Measurements from ENCODE around the gene SRSF10.
"Not testable (repeated sequence)": the region's sequence is repeated elsewhere in the genome, so short reads cannot be mapped to it uniquely, and the experiment has no call there.

Gene SRSF10

DNA sequence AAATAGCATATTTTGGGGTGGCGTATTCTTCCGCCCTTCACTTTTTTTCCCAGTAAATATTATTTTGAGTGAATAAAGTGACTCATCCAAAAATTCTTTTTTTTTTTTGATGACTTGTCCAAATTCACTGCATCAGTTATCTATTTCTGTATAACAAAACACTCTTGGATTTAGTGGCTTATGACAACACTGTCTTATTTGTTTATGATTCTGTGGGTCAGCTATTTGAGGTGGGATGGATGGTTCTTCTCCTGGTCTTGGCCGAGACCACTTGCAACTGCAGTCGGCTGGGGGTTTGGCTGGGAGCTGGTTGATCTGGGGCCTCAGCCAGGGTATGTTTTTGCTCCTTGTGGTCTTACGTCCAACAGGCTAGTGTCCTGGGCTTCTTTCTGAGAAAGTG lies 39.9 kb upstream of the SRSF10 start:
- no peak for DNase-seq (ENCODE audit: low spot score)
- in situ Hi-C loops (cut with MboI; ENCODE audit: low pct_unique_long_range_greater_than_20kb, low sequenced_read_pairs, unreplicated experiment), result no loop called here
- TF ChIP-seq, protein P1, sequence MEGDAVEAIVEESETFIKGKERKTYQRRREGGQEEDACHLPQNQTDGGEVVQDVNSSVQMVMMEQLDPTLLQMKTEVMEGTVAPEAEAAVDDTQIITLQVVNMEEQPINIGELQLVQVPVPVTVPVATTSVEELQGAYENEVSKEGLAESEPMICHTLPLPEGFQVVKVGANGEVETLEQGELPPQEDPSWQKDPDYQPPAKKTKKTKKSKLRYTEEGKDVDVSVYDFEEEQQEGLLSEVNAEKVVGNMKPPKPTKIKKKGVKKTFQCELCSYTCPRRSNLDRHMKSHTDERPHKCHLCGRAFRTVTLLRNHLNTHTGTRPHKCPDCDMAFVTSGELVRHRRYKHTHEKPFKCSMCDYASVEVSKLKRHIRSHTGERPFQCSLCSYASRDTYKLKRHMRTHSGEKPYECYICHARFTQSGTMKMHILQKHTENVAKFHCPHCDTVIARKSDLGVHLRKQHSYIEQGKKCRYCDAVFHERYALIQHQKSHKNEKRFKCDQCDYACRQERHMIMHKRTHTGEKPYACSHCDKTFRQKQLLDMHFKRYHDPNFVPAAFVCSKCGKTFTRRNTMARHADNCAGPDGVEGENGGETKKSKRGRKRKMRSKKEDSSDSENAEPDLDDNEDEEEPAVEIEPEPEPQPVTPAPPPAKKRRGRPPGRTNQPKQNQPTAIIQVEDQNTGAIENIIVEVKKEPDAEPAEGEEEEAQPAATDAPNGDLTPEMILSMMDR (IDR thresholded peaks at IDR 0.05; ENCODE audit: extremely low read depth, insufficient read depth, missing control alignments), result no peak

DNA sequence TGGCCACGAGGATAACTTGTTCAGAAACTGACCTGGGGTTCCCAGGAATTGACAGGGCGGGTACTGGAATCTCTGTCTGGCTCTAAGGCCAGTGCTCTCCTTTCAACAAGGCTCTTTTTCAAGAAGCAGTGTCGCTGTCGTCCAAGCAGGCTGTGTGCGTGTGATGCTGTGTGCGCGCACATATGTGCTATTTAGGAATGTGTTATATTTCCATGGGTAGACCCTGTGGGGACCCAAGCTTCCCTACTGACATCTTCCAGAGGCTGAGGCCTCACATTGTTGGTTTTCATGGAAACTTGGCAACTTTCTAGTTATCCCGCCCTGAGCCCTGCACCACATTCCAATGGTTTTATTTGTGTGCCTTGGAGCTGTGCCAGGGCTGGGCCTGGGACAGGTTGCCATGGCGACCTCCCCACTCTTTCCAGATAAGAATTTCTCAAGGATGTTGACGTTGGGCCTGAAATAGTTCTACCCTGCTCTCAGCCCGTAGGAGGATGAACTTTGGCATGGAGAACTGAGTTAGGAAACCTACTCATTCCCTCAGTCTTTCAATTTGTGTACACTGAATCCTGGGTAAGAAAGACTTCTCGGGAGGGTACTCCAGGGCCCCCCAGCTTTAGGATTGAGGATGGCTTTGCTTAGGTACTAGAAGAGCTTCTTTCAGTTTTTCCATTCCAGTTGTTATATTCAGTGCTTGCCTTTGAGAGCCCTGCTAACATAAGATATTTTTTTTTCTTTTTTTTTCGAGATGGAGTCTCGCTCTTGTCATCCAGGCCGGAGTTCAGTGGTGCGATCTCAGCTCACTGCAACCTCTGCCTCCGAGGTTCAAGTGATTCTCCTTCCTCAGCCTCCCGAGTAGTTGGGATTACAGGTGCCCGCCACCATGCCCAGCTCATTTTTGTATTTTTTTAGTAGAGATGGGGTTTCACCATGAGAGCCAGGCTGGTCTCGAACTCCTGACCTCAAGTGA lies 38.8 kb upstream of the SRSF10 start:
- DNase-seq (ENCODE audit: low spot score), result no peak
- TF ChIP-seq, protein P1 (IDR thresholded peaks at IDR 0.05; ENCODE audit: extremely low read depth, insufficient read depth, missing control alignments), result no peak
- in situ Hi-C loops (cut with MboI; ENCODE audit: low pct_unique_long_range_greater_than_20kb, low sequenced_read_pairs, unreplicated experiment), result no loop called here

DNA sequence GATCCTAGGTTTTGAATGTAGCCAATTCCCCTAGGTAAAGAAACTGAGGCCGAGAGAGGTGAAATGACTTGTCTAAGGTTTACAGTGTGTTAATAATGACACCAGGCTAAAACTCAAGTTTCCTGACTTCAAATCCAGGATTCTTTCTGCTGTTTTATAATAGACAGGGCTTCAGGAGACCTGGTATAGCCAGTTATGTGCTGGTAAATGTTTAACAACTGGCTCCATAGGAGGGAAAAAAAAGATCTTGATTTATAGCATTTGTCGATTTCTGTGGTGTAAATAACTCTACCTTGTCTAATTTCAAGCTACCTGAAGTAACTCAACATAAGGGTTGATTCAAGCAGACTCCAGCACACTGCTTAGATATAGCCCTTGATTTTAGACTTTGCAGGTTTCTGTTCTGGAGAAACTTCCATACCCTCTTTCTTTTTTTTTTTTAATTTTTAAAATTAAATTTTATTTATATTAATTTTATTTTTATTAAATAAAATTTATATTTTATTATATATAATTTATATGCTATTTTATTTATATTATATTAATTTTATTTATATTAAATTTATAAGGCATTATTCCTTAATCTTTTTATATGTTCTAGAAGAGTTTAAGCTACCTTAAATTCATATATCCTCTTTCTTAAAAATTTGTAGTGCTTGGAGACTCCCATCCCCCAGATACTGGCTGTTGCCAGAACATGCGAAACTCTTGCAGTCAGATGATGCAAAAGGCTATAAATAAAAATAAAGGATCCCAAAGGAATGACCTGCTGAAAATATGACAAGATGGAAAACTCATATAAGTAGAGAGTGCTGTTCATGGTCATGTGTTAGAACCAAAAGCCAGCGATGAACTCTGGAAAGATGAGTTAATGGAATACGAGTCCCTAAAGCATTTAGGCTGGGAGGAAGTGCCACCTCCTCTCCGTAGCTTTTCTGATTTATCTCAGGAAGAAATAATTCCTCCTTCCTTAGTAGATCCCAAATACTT lies 35.4 kb upstream of the SRSF10 start:
- in situ Hi-C loops (cut with MboI; ENCODE audit: low pct_unique_long_range_greater_than_20kb, low sequenced_read_pairs, unreplicated experiment), result no loop called here
- TF ChIP-seq, protein P1 (IDR thresholded peaks at IDR 0.05; ENCODE audit: extremely low read depth, insufficient read depth, missing control alignments), result no peak
- DNase-seq (ENCODE audit: low spot score), result no peak

DNA sequence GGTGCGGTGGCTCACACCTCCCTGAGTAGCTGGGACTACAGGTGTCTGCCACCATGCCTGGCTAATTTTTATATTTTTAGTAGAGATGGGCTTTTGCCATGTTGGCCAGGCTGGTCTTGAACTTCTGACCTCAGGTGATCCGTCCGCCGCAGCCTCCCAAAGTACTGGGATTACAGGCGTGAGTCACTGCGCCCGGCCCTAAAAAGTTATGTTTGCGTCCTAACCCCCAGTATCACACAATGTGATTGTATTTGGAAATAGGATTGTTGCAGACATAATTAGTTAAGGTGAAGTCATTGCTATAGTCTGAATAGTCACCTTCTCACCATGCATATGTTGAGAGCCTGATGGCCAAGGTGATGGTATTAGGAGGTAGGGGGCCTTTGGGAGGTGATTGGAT lies 32.8 kb upstream of the SRSF10 start:
- in situ Hi-C loops (cut with MboI; ENCODE audit: low pct_unique_long_range_greater_than_20kb, low sequenced_read_pairs, unreplicated experiment); DNase-seq (ENCODE audit: low spot score): not testable (repeated sequence)

DNA sequence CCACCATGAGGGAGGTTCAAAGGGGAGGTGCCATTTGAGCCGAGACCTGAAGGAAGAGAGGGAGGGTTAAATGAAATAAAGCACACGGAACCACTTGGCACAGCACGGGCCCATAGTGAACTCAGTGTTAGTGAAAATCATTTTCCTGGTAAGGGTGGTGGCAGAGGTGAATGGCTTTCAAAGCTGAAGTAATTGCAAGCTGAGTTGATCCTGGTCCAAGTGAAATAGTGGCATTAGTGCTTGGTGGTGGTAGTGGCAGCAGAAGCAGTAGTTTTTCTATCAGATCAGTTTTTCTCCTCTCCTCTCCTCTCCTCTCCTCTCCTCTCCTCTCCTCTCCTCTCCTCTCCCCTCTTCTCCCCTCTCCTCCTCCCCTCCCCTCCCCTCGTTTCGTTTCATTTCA lies 30.5 kb upstream of the SRSF10 start:
- in situ Hi-C loops (cut with MboI; ENCODE audit: low pct_unique_long_range_greater_than_20kb, low sequenced_read_pairs, unreplicated experiment), result no loop called here

DNA sequence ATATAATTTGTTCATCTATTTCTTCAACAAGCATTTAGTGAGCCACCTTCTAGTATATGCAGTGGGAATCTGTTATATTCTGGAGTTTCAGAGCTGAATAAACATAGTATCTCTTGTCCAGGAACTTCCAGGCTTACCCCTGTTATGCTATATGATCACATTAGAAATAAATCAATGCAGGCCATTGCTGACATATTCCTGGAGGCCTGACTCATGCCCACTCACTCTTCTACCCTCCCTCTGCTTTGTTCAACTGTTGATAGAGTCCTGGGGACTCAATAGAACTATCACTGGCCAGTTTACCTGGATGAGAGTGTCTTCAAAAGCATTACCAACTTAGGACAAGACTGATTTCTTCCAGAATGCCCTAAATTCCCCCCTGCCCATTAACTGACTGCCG lies 29.3 kb upstream of the SRSF10 start:
- in situ Hi-C loops (cut with MboI; ENCODE audit: low pct_unique_long_range_greater_than_20kb, low sequenced_read_pairs, unreplicated experiment), result no loop called here
- TF ChIP-seq, protein P1 (IDR thresholded peaks at IDR 0.05; ENCODE audit: extremely low read depth, insufficient read depth, missing control alignments), result no peak
- no peak for DNase-seq (ENCODE audit: low spot score)

More for the DNA sequence above, 30.5 kb upstream of the SRSF10 start:
- TF ChIP-seq, protein P1 (IDR thresholded peaks at IDR 0.05; ENCODE audit: extremely low read depth, insufficient read depth, missing control alignments), result no peak
- no peak for DNase-seq (ENCODE audit: low spot score)

DNA sequence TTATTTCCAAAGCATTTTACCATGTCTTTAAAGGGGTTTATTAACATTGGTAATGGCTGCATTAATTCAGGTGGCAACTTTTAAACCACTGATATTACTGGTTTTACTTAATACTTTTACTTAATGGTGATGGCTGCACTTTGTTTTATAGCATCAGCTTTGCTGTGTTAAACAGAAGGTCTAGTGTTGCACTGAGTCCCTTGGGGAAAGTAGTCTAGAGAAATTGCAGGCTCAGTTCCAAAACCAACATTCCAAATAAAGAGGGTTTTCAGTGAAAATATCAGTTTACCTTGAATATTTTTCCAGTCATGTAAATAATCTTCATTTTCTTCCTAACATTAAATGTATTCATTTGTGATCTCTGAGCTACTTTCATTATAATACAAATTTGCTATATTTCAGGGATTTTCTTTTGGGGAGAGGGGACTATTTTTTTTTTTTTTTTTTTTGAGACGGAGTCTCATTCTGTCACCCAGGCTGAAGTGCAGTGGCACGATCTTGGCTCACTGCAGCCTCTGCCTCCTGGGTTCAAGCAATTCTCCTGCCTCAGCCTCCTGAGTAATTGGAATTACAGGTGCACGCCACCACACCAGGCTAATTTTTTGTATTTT lies 28.6 kb upstream of the SRSF10 start:
- DNase-seq (ENCODE audit: low spot score); in situ Hi-C loops (cut with MboI; ENCODE audit: low pct_unique_long_range_greater_than_20kb, low sequenced_read_pairs, unreplicated experiment): not testable (repeated sequence)
